Heart left ventricle (tissue), 13 donors: ENCODE data around the gene KDM6B.

Experiments used
- POLR2A ChIP-seq, 2 donors: fragments of 450-650 bp; IDR thresholded peaks; one replicate each; pipeline ENCODE4 v1.6.1; 2017; ENCODE audit warnings: antibody characterized with exemption in 2 of 2, mild to moderate bottlenecking in 2 of 2, moderate library complexity in 2 of 2
- TF ChIP-seq, protein P1 (sequence below), 12 donors: fragments of 200-600 bp; sonication (generic) in 4 of 12; IDR thresholded peaks; one replicate each; pipeline versions ENCODE4 v1.5.0 to v1.8.0; 2018 to 2022; ENCODE audit warnings: antibody characterized with exemption in 12 of 12, mild to moderate bottlenecking in 5 of 12
- donor health status: ischemic (EF 13 %, LVEDD 7.1; RV severe dilation, severe dysfunction).
- donor health status: DM: no; HTN: yes; CAD: no.
- donor health status: DM: no; HTN: no; CAD: no.
- donor health status: ischemic (EF 25% LVEDD 6.9; RV normal size, moderate dysfunction).
- donor health status: ischemic (EF 25% LVEDD 5.7; RV mildly dilated, moderate dysfunction).
- donor health status: ischemic (EF 35%, LVEDD 5.7; RV mildly dilated, moderate dysfunction).
- donor health status: nonischemic (EF 11% LVEDD 7.7; RV severe dilation, severe dysfunction).
- donor health status: DM: yes; HTN: yes; CAD: no.
- donor health status: PGD.
- donor health status: ischemic (EF 29% LVEDD 5.4; RV normal size, mild dysfunction).
- donor health status: nonischemic (EF 23%, LVEDD 6.1; RV moderate dilation, normal function).

DNA sequence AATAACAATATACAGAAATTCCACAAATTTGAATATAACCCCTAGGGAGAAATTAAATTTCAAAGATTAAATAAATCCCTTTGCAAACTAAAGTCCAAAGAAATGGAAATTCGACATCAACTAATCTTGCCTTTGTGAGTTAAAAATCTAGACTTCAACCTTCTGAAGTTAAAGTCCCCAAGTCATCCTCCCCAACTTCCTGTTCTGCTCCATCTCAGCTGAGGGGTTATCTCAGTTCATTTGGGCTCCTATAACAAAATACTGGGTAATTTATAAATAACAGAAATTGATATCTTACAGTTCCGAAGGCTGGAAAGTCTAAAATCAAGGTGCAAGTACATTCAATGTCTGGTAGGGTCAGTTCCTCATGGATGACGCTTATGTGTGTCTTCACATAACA lies 22.8 kb upstream of the KDM6B start:
- TF ChIP-seq, protein P1, sequence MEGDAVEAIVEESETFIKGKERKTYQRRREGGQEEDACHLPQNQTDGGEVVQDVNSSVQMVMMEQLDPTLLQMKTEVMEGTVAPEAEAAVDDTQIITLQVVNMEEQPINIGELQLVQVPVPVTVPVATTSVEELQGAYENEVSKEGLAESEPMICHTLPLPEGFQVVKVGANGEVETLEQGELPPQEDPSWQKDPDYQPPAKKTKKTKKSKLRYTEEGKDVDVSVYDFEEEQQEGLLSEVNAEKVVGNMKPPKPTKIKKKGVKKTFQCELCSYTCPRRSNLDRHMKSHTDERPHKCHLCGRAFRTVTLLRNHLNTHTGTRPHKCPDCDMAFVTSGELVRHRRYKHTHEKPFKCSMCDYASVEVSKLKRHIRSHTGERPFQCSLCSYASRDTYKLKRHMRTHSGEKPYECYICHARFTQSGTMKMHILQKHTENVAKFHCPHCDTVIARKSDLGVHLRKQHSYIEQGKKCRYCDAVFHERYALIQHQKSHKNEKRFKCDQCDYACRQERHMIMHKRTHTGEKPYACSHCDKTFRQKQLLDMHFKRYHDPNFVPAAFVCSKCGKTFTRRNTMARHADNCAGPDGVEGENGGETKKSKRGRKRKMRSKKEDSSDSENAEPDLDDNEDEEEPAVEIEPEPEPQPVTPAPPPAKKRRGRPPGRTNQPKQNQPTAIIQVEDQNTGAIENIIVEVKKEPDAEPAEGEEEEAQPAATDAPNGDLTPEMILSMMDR (IDR thresholded peaks at IDR 0.05) = no peak
- no peak for TF ChIP-seq POLR2A (IDR thresholded peaks at IDR 0.05)
